GM21367 (cell line): ENCODE data around the gene UTF1.
"Not testable (repeated sequence)": the region's sequence is repeated elsewhere in the genome, so short reads cannot be mapped to it uniquely, and the experiment has no call there.

Experiments
- ATAC-seq: cut with Tn5 transposase; IDR thresholded peaks from one replicate; pipeline ENCODE4 v1.9.1; 2021; ENCODE audit not compliant: unreplicated experiment

The UTF1 gene

GRCh38 chr10:133261726-133262325 lies 31.8 kb downstream of the UTF1 start:
- ATAC-seq = peak; percentile 45

- no peak for ATAC-seq
These were observed 32.7 kb downstream of the UTF1 start for GRCh38 chr10:133262696-133263095.

- ATAC-seq = no peak
These were observed 33.7 kb downstream of the UTF1 start for GRCh38 chr10:133263674-133264073.

GRCh38 chr10:133264461-133264860 lies 34.4 kb downstream of the UTF1 start:
- no peak for ATAC-seq

GRCh38 chr10:133265052-133265451 lies 35.0 kb downstream of the UTF1 start:
- ATAC-seq = not testable (repeated sequence)

GRCh38 chr10:133266056-133266795 lies 36.2 kb downstream of the UTF1 start:
- no peak for ATAC-seq

- ATAC-seq = no peak
These were observed 37.3 kb downstream of the UTF1 start for GRCh38 chr10:133267293-133267692.

GRCh38 chr10:133267829-133268228 lies 37.8 kb downstream of the UTF1 start:
- ATAC-seq = no peak

GRCh38 chr10:133268532-133268931 lies 38.5 kb downstream of the UTF1 start:
- ATAC-seq = no peak

- ATAC-seq = no peak
These were observed 39.4 kb downstream of the UTF1 start for GRCh38 chr10:133269367-133269766.

- ATAC-seq = no peak
These were observed 40.2 kb downstream of the UTF1 start for GRCh38 chr10:133270204-133270603.

GRCh38 chr10:133270773-133271297 lies 40.8 kb downstream of the UTF1 start:
- no peak for ATAC-seq

GRCh38 chr10:133271521-133272300 lies 41.7 kb downstream of the UTF1 start:
- no peak for ATAC-seq

GRCh38 chr10:133272301-133272963 lies 42.4 kb downstream of the UTF1 start:
- no peak for ATAC-seq

GRCh38 chr10:133272964-133273420 lies 43.0 kb downstream of the UTF1 start:
- ATAC-seq = no peak

GRCh38 chr10:133273534-133274143 lies 43.6 kb downstream of the UTF1 start:
- ATAC-seq = no peak

- ATAC-seq = peak; percentile 41
These were observed 45.0 kb downstream of the UTF1 start for GRCh38 chr10:133274751-133275683.

- ATAC-seq = peak; percentile 42
These were observed 45.7 kb downstream of the UTF1 start for GRCh38 chr10:133275684-133276092.

GRCh38 chr10:133276100-133276434 lies 46.0 kb downstream of the UTF1 start:
- ATAC-seq = no peak
